Dermis microvascular lymphatic vessel endothelial cell (primary cell): ENCODE results near the gene AP3S1. TPM values are rescaled to one million over a fixed set of nuclear protein-coding genes. Genes with fewer than 3 reads are reported as not detected.
"Not testable (repeated sequence)": the region's sequence is repeated elsewhere in the genome, so short reads cannot be mapped to it uniquely, and the experiment has no call there.

Source experiments
- DNase-seq, 2 donors: peaks; one replicate each; pipeline versions ENCODE4 v3.0.0 to v3.0.0-alpha.2; 2010; ENCODE audit warnings: low read depth in 2 of 2
- total RNA-seq: library from RNA; depleted of rRNA; stranded (reverse); fragments of >200 nt; gene quantifications from 2 replicates; pipeline ENCODE4 v1.2.1, GENCODE V29; 2014

AP3S1 gene
- total RNA-seq, 1 donor from 2014 or later, result 61.9 TPM

DNA sequence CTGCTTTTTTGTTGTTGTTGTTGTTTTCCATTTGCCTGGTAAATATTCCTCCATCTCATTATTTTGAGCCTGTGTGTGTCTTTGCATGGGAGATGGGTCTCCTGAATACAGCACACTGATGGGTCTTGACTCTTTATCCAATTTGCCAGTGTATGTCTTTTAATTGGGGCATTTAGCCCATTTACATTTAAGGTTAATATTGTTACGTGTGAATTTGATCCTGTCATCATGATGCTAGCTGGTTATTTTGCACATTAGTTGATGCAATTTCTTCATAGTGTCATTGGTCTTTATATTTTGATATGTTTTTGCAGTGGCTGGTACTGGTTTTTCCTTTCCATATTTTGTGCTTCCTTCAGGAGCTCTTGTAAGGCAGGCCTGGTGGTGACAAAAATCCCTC lies 16.8 kb upstream of the AP3S1 start:
- not testable (repeated sequence) for DNase-seq

DNA sequence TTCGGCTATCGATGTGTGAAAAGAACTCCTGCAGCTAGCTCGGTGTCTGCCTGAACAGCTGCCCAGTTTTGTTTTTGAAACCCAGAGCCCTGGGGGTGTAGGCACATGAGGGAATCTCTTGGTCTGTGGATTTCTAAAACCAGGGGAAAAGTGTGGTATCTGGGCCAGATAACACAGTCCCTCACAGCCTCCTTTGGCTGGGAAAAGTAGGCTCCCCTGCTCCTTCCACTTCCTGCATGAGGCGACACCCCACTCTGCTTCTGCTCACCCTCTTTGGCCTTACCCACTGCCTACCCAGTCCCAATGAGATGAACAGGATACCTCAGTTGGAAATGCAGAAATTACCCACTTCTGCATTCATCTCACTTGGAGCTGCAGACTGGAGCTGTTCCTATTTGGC lies 15.8 kb upstream of the AP3S1 start:
- DNase-seq, result no peak

DNA sequence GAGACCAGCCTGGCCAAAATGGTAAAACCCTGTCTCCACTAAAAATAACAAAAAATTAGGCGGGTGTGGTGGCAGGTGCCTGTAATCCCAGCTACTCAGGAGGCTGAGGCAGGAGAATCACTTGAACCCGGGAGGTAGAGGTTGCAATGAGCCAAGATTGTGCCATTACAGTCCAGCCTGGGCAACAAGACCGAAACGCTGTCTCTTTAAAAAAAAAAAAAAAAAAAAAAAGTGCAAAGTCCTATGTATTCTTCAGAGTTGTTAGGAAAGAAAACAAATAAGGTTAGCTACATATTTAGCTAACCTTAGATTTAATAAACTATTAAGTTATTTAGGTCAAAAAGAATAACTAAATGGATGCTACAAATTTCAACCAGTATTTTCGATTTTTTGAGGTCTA lies 11.8 kb upstream of the AP3S1 start:
- DNase-seq, result no peak

DNA sequence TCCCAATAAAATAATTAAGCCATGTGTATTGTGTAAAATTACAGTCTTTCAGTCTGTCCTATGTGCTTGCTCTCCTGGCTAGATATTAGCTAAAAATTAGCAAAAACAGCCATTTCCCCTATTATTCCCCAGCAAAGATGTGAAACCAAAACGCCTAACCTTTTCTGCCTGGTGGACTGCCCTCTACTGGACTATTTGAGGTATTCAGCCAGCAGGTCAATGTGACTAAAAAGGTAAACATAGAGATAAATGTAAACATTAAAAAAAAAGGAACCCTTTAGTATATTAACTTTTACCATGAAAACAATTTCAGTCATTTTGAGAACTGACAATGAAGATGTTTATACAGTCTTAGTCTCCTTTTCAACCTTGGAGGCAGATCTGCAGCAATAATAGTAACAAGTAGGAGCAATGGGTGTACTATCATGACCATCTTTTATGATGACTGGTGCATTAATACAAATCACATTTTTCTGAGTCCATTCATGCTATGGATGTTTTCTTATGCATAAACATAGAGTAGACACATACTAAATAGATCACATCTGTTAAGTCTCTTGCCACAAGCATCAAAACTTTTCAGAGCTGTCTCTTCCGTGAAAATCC lies 10.5 kb upstream of the AP3S1 start:
- DNase-seq, result peak in 1 of 2 donors; percentile 47

DNA sequence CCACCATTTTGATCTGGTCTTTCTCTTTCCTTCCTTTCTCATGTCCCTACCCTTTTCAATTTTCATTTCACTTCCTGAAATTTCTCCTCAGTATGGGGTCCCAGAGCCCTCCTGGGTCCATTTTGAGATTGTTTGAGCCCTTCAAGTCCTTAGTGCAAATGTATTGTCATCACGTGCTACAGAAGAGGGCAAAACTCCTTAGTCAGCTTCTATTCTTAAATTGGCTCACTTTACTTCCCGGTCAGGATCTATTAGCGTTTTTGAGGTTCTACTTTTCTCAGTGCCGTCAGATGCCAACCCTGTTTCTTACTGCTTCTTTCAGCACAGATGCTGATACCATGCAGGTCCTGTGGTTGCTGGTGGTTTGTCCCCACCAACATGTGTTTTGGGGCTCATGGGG lies 6.3 kb upstream of the AP3S1 start:
- no peak for DNase-seq

DNA sequence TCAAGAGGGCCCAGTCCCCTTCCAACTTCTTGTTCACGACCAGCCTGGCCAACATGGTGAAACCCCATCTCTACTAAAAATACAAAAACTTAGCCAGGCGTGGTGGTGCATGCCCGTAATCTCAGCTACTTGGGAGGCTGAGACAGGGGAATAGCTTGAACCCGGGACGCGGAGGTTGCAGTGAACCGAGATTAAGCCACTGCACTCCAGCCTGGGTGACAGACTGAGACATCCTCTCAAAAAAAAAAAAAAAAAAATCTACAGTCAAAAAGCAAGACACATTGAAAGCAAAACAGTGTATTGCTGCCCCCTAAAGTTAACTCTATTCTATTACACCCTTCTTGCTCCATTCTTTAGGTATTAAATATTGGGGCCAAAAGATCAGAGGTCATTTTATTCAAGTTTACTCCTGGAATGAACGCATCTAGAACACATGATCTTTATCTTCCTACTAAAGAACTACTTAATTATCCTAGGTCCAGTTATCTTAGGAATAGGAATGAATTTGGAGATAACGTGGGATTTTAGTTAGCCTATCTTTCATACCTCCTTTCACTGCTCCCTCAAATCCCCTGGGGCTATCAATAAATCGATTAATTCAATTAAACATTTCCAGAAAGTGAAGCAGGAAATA lies 2.7 kb upstream of the AP3S1 start:
- peak in 1 of 2 donors; percentile 65 for DNase-seq

DNA sequence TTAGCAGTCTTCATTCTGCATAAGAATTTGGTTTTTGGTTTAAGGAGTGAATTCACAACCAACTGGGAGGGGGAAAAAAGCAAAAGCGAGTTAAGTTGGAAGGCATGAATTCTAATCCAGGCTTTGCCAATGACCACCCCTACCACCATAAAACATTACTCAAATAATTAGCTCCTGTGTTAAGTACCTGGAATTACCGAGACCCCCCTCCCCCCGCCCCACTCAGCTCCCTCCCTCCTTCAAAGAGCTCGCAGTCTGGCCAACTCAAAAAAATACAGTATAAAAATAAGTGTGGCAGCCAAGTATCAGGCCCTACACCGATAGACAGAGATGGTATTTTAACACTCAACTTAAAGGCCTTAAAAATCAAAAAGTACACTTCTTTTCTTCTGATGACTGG lies 862 bp upstream of the AP3S1 start:
- DNase-seq, result no peak

DNA sequence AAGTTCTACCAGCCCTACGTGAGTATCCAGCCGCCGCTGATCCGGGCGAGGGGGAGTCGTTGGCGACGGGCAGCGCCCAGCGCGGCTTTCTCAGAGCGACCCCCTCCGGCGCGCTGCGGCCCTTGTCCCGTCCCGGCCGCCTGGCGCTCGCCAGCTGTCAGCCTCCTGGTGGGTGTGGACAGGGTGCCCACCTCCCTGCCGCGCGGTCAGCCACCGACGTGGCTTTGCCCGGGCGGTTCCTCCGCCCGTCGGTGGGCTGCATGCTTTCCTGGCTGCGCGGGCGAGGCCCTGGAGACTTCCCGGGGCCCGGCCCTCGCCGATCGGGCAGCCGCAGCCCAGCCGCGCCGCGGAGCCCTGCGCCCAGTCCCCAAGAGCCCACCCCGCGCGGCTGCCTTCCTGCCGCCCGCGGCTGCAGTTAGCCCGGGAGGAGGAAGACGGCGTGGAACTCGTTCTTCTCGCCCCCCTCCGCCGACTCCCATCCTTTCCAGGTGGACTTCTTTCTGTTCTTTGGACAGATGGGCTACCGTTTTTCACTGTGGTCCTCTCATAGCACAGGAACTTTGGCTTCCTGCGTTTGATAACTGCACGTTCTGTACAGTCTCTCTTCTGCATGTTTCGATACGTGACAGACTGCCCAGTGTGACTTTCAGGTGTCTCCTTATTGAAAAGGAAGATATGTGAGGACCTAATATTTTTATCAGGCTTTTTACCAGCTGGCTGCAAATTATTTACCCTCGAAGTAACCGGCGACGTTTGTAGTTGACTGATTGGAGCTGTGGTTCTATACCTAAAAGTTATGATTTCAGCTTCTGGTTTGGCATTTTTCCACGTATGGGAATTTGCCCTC lies 577 bp downstream of the AP3S1 start:
- peak; percentile 35 to 84 for DNase-seq

DNA sequence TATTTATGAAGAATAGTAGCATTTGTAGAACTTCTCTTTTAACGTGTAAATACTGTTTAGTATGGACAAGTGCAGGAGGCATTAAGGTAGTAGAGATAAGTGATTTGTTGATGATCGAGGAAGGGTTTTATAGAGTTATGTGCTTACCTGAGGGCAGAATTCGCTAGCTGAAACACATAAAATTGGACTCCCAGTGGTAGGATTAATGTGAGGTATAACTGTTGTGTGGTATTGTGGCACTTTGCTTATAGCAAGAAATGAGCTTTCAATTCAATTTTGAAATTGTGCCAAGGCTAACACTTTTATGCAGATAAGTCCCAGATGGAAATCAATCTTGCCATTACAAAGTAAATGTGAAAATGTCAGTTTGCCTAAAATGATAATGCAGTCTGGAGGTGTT lies 1.2 kb downstream of the AP3S1 start:
- peak in 1 of 2 donors; percentile 17 for DNase-seq

DNA sequence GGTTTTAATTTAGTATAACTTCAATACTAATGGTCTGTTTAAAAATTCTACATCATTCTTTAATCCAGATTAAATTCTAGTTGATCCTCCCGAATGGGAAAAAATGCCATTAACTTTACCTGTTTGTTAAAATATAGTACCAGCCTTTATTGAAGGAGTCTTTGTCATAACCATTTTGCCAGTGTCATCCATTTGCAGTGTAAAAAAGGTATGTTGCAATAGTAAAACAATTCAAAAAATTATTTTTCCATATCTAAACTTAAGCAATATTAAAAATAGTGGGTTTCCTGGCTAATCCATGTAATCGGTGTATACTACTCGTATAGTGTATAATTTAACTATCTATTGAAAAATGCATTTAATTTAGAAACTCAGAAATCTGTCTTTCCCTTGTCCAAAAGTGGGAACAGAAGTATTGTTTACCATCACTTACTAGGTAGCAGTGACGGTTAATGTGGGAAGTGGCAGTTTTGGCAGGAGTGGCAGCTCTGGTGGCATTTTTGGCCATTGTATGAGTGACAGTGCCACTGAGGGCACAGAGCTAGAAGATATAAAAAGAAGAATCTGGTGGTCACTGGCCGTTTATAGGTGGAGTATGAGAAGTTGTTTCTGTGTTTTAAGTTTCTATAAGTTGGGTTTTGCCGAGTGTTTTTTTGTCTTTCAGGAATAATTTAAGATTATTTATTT lies 1.9 kb downstream of the AP3S1 start:
- no peak for DNase-seq

DNA sequence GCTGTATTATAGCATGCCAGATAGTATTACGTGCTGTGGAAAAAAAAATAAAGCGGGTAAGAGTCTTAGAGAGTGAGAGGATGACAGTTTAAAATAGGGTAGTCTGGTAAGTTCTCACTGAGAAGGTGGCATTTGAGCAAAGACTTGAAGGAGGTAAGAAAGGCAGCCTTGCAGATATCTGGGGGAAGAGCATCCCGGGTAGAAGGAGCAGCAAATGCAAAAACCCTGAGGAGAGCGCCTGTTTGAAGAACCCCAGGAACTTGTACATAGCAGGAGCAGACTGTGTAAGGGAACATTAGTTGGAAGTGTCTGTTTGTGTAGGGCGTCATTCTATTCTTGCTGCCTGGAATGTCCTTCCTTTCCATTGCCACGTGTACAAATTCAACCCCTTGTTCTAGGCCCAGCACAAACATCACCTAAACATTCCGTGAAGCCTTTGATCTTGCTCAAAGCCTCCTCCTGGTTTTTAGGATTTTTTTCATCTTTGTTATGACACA lies 2.6 kb downstream of the AP3S1 start:
- DNase-seq, result peak in 1 of 2 donors; percentile 68

DNA sequence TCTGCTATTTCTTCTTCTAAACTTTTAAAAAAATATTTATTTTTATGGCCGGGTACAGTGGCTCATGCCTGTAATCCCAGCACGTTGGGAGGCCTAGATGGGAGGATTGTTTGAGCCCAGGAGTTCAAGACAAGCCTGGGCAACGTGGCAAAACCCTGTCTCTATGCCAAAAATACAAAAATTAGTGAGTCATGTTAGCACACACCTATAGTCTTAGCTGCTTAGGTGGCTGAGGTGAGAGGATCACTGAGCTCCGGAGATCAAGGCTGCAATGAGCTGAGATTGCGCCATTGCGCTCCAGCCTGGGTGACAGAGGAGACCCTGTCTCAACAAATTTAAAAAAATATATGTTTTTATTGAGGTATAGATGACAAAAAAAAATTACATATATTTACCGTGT lies 5.6 kb downstream of the AP3S1 start:
- no peak for DNase-seq

DNA sequence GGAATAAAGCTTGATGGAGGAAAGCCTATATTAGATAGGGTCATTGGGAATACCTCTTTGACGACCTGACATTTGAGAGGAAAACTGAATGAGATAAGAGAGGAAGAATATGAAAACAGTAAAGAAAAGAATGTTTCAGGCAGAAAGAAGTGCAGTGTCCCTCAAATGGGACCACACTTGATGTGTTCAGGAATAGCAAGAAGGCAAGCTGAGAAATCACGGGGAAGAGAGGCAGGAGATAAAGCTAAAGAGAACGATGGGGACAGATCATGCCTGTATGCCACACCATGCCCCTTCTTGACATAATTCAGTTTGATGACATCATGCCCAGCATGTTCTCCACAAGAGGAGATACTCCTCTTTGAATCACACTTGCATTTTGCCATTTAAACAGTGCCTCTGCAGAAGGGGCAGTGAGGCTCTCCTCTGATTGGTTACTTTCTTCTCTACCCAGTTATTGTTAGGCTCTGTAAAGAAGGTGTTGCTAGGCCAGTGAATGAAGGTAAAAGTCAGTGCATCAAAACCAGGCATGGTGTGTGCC lies 7.6 kb downstream of the AP3S1 start:
- no peak for DNase-seq

DNA sequence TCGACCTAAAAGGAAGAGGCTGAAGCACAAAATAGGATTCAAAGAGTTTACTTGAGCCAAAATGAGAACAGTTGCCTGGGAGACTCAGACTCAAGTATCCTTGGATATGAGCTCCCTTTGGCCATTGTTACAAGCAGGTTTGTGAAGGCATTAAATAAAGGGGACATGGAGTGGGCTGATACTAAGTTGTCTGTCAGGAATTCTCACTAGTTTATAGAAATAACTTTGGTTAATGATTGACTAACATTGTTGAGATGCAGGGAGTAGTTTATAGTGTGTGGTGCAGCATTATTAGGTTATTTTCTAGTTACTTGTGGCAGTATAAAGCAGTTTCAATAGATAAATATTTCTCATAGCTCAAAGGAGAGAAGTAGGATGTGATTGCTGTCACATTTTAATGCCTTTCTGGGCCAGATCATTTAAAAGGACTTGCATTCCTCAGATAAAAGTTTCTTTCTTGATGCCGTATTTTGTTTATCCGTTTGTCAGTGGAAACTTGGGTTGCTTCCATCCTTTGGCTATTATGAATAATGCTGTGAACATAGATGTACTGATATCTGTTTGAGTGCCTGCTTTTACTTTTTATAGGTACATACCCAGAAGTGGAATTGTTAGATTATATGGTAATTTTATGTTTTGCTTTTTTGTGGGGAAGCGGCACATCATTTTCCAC lies 9.1 kb downstream of the AP3S1 start:
- peak; percentile 43 to 58 for DNase-seq

DNA sequence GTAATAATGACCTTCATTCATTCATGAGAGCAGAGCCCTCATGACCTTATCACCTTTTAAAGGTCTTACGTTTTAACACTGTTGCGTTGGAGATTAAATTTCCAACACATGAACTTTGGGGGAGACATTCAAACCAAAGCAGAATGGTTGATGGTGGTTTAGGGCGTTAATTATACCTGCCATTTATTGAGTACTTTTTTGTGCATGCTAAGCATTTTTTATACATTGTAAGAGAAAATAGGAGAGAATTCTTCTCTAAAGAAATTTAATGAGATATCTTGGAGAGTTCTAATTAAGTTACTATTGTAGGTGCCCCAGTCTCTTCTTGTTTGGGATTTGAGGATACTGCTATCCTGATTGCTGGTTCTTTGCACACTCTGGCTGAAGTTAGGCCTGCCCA lies 12.4 kb downstream of the AP3S1 start:
- DNase-seq, result no peak

DNA sequence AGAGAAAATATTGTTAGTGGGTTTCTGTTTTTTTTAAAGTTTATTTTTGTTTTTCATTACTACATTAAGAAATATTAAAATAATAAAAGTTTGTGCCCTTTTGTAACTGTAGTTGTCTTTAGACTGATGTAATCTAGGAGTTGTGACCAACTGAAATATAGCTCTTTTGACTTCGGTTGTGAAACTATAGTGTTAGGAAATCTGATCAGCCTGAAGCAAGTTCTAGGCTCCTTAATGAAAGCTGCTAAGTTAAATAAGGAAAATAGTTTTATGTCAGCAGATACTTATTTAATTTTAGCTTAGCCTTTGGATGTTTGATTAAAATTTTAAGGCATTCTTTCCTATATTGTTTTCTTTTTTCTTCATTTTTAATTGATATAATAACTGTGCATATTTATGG lies 14.2 kb downstream of the AP3S1 start:
- no peak for DNase-seq

DNA sequence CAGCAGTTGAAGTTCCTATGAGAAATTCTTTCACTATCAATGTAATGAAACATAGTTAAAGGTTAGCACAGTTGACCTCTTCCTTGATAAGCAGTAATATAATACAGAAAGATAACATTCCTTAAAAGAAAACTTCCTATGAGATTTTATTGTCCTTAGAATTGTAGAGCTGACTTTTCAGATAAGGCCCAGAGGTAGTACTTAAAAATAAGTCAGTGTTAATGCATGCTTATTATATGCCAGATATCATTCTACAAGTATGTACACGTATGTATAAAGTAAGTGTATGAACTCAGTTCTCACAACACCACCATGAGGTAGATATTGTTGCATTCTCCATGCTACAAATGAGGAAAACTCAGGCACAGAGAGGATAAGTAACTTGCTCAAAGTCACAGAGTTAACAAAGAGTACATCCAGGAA lies 15.3 kb downstream of the AP3S1 start:
- peak in 1 of 2 donors; percentile 41 for DNase-seq

DNA sequence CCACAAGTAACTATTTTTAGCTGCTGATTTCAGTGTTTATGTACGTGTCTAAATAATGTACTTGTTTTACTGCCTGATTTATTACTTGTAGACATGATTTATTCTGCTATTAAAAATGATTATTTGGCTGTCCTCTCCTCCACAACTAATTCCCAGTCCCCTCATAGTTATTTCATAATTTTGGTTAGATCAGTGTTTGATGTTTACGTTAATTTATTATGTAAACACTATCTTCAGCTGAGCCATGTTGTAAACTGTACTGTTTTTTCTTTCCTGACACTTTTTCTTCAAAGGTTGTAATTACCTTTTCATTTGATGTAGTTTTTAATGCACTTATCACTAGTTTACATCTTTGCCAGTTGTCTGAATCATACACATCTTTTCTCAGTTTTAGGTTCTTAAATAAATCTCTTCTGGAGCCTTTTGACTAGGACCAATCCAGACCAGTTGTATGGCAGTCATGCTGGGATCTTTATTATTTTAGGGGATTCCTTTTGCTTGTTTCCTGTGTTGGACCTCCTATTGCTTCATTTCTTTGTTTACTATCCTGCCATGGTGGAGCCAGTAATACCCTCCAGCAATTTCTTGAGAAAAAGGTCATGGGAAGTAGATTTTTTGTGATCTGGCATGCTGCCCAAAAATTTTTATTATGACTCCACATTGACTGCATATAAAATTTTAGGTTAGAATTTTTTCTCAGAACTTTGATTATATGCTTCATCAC lies 16.1 kb downstream of the AP3S1 start:
- DNase-seq, result peak in 1 of 2 donors; percentile 65

DNA sequence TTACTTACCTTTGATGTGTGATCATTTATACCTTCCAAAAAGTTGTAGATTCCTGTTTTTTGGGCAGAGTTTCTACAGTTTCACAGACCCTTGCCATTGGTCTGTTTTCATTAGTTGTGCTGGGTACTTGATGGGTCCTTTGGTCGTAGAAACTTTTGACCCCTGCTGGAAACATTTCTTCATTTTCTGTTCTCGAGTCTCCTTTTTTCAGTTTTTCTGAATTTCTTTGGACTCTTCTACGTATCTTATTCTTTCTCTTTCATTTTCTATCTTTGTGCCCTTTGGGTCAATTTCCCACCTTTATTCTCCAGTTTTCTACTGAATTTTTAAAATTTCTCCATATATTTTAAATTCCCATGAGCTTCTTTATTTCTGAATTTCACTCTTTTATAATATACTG lies 16.7 kb downstream of the AP3S1 start:
- DNase-seq, result no peak

DNA sequence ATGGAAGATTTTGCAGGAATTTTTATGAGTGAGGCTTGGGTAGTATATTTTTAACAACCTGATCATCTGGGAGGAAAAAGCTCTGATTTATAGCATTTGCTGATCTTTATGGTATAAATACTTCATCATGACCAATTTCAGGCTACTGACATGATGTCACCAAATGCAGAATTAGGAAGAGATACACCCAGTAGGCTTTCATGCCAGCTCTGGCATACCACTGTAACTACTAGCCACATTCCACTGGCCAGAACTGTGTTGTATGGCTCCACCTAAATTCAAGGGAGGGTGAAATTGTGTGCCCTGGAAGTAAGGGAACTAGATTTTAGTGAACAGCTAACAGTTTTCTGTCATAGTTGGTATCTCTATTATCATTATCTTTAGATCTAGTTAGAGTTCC lies 17.6 kb downstream of the AP3S1 start:
- DNase-seq, result no peak
